Keratinocyte (primary cell): ENCODE results near the gene GNLY. TPM values are rescaled to one million over a fixed set of nuclear protein-coding genes. Genes with fewer than 3 reads are reported as not detected.

Experiments used
- DNase-seq: peaks from one replicate; pipeline ENCODE4 v3.0.0-alpha.2; 2011; ENCODE audit warnings: low read depth, missing footprints, low spot score
- FAIRE-seq: peaks from 2 replicates; lab custom pipeline; 2011; peaks lifted over from hg19 to GRCh38; lab: Jason Lieb, UNC
- H2AFZ ChIP-seq: 2 replicates; pipeline ENCODE4 v1.6.0; 2012; ENCODE audit warnings: low read length, control low read depth, inconsistent platforms; ENCODE audit not compliant: control insufficient read depth
- H3K27ac ChIP-seq: 2 replicates; pipeline ENCODE4 v1.5.1; 2011; ENCODE audit warnings: low read length; ENCODE audit not compliant: control insufficient read depth, insufficient read depth
- H3K27me3 ChIP-seq: 3 replicates; pipeline ENCODE4 v1.6.0; 2011; ENCODE audit warnings: low read length; ENCODE audit not compliant: control insufficient read depth, insufficient read depth; ENCODE audit errors: extremely low read depth
- H3K36me3 ChIP-seq, 2 experiments: 2 replicates in 1 of 2; 3 replicates in 1 of 2; pipeline ENCODE4 v1.5.1; 2011; ENCODE audit warnings: low read length in 2 of 2, mild to moderate bottlenecking in 1 of 2; ENCODE audit not compliant: control insufficient read depth in 2 of 2, insufficient read depth in 2 of 2; ENCODE audit errors: extremely low read depth in 1 of 2
- H3K4me1 ChIP-seq: 3 replicates; pipeline ENCODE4 v1.5.1; 2011; ENCODE audit warnings: low read length; ENCODE audit not compliant: control insufficient read depth, insufficient read depth; ENCODE audit errors: extremely low read depth
- H3K4me2 ChIP-seq: 3 replicates; pipeline ENCODE4 v1.6.0; 2011; ENCODE audit warnings: low read depth, low read length; ENCODE audit not compliant: control insufficient read depth, insufficient read depth; ENCODE audit errors: extremely low read depth
- H3K4me3 ChIP-seq, 3 experiments: fragments of 200-600 bp in 1 of 3; sonication (generic) in 1 of 3; 2 replicates in 2 of 3; 3 replicates in 1 of 3; pipeline ENCODE4 v1.5.1; 2011 to 2016; ENCODE audit warnings: low read length in 3 of 3, mild to moderate bottlenecking in 3 of 3, control low read depth in 2 of 3, inconsistent platforms in 1 of 3, low read depth in 1 of 3, mixed read lengths in 1 of 3, mixed run types in 1 of 3, moderate library complexity in 1 of 3; ENCODE audit not compliant: control insufficient read depth in 2 of 3, insufficient read depth in 2 of 3; ENCODE audit errors: extremely low read depth in 1 of 3
- H3K79me2 ChIP-seq: 2 replicates; pipeline ENCODE4 v1.6.0; 2012; ENCODE audit warnings: low read length; ENCODE audit not compliant: control insufficient read depth, insufficient read depth
- H3K9ac ChIP-seq: 3 replicates; pipeline ENCODE4 v1.6.0; 2011; ENCODE audit warnings: low read length; ENCODE audit not compliant: control insufficient read depth, insufficient read depth; ENCODE audit errors: extremely low read depth
- H3K9me1 ChIP-seq: 3 replicates; pipeline ENCODE4 v1.6.0; 2011; ENCODE audit warnings: low read length; ENCODE audit not compliant: control insufficient read depth, insufficient read depth; ENCODE audit errors: extremely low read depth
- H3K9me3 ChIP-seq: 2 replicates; pipeline ENCODE4 v1.5.1; 2012; ENCODE audit warnings: low read depth, low read length; ENCODE audit not compliant: control insufficient read depth
- H4K20me1 ChIP-seq: 3 replicates; pipeline ENCODE4 v1.6.0; 2011; ENCODE audit warnings: low read length; ENCODE audit not compliant: control insufficient read depth, insufficient read depth; ENCODE audit errors: extremely low read depth
- EZH2 ChIP-seq: IDR thresholded peaks from one replicate; pipeline ENCODE4 v1.6.1; 2012; ENCODE audit warnings: inconsistent platforms, mild to moderate bottlenecking, low read length, moderate library complexity
- dilution Hi-C: fragments of 300-500 bp; cut with MboI; formaldehyde crosslinking; loops from one replicate; pipeline ENCODE4 v1.7.0; 2020; ENCODE audit warnings: low sequenced_read_pairs; ENCODE audit not compliant: extremely low pct_ligation_motif_present
- polyA plus RNA-seq, 5 experiments: library from polyadenylated mRNA; depleted of rRNA in 3 of 5; stranded (reverse) in 3 of 5; stranded (forward) in 1 of 5; unstranded in 1 of 5; fragments of >200 nt; gene quantifications; 1 replicate in 1 of 5; 2 replicates in 3 of 5; 3 replicates in 1 of 5; pipeline versions ENCODE4 v1.2.1 to v1.2.3, GENCODE V29; 2011 to 2012; ENCODE audit warnings: missing spikeins in 2 of 5, low read depth in 1 of 5, low replicate concordance in 1 of 5
- TF ChIP-seq, protein P1 (sequence below), 3 experiments: IDR thresholded peaks in 1 of 3; conservative IDR thresholded peaks in 1 of 3; optimal IDR thresholded peaks in 1 of 3; 2 replicates in 2 of 3; 3 replicates in 1 of 3; pipeline versions ENCODE3 to v1.5.1; 2011; ENCODE audit warnings: low read length in 3 of 3, mild to moderate bottlenecking in 3 of 3, moderate library complexity in 2 of 3, control low read depth in 1 of 3, inconsistent platforms in 1 of 3; ENCODE audit not compliant: insufficient read depth in 2 of 3; ENCODE audit errors: extremely low read depth in 1 of 3

The GNLY gene
- polyA plus RNA-seq, 1 donor (not counting 4 experiments of a cell fraction or from before 2014, with no cell fraction given) = not detected

GRCh38 chr2:85745619-85746018, 51.5 kb downstream of the GNLY start:
- H3K9me3 ChIP-seq = no peaks in the 10 kb centered on the region
- H3K79me2 ChIP-seq = no peaks in the 10 kb centered on the region
- no peak overlapping the region for H3K27ac ChIP-seq
- H4K20me1 ChIP-seq = peaks cover under 1% of the 10 kb centered on the region
- H2AFZ ChIP-seq = no peak overlapping the region
- DNase-seq (no peak), FAIRE-seq (no peak)
- H3K27me3 ChIP-seq = peaks cover 63% of the 10 kb centered on the region
- no peaks in the 10 kb centered on the region for H3K36me3 ChIP-seq
- peaks cover 15% of the 10 kb centered on the region for H3K4me1 ChIP-seq
- TF ChIP-seq EZH2 = no peak
- TF ChIP-seq, protein P1, sequence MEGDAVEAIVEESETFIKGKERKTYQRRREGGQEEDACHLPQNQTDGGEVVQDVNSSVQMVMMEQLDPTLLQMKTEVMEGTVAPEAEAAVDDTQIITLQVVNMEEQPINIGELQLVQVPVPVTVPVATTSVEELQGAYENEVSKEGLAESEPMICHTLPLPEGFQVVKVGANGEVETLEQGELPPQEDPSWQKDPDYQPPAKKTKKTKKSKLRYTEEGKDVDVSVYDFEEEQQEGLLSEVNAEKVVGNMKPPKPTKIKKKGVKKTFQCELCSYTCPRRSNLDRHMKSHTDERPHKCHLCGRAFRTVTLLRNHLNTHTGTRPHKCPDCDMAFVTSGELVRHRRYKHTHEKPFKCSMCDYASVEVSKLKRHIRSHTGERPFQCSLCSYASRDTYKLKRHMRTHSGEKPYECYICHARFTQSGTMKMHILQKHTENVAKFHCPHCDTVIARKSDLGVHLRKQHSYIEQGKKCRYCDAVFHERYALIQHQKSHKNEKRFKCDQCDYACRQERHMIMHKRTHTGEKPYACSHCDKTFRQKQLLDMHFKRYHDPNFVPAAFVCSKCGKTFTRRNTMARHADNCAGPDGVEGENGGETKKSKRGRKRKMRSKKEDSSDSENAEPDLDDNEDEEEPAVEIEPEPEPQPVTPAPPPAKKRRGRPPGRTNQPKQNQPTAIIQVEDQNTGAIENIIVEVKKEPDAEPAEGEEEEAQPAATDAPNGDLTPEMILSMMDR (optimal IDR thresholded peaks at IDR 0.05 in 1 of 3, IDR thresholded peaks at IDR 0.05 in 1 of 3, conservative IDR thresholded peaks at IDR 0.05 in 1 of 3; ENCODE audit: extremely low read depth in 1 of 3, insufficient read depth in 2 of 3, low read length in 3 of 3) = no peak
- no peak overlapping the region for H3K4me2 ChIP-seq
- H3K9ac ChIP-seq = no peak overlapping the region
- dilution Hi-C loops = no loop called here
- H3K4me3 ChIP-seq = no peak overlapping the region
- no peaks in the 10 kb centered on the region for H3K9me1 ChIP-seq

- no peak for TF ChIP-seq EZH2
- TF ChIP-seq, protein P1 (optimal IDR thresholded peaks at IDR 0.05 in 1 of 3, IDR thresholded peaks at IDR 0.05 in 1 of 3, conservative IDR thresholded peaks at IDR 0.05 in 1 of 3; ENCODE audit: extremely low read depth in 1 of 3, insufficient read depth in 2 of 3, low read length in 3 of 3) = no peak
- H2AFZ ChIP-seq = no peak overlapping the region
- H3K4me3 ChIP-seq = no peak overlapping the region
- no peak overlapping the region for H3K4me2 ChIP-seq
- H3K4me1 ChIP-seq = peaks cover 15% of the 10 kb centered on the region
- dilution Hi-C loops = no loop called here
- H3K36me3 ChIP-seq = no peaks in the 10 kb centered on the region
- H3K27me3 ChIP-seq = peaks cover 63% of the 10 kb centered on the region
- FAIRE-seq (no peak), DNase-seq (no peak)
- H4K20me1 ChIP-seq = peaks cover 5% of the 10 kb centered on the region
- H3K79me2 ChIP-seq = no peaks in the 10 kb centered on the region
- H3K9ac ChIP-seq = no peak overlapping the region
- H3K9me3 ChIP-seq = no peaks in the 10 kb centered on the region
- no peaks in the 10 kb centered on the region for H3K9me1 ChIP-seq
- H3K27ac ChIP-seq = no peak overlapping the region
Measured at GRCh38 chr2:85746321-85747004, 52.3 kb downstream of the GNLY start.
